Esophagus mucosa (tissue), 1 donor: Measurements from ENCODE around the gene ADAM17. TPM values are rescaled to one million over a fixed set of nuclear protein-coding genes. Genes with fewer than 3 reads are reported as not detected.
A peak's percentile ranks its signal among the peaks of the same experiment; 100 is the strongest.
"Not testable (repeated sequence)": the region's sequence is repeated elsewhere in the genome, so short reads cannot be mapped to it uniquely, and the experiment has no call there.

Experiments used
- ATAC-seq: fragments of 200-7000 bp; cut with Tn5 transposase; one replicate; pipeline ENCODE4 v1.9.1; 2020
- total RNA-seq: library from RNA; stranded (reverse); gene quantifications from one replicate; pipeline ENCODE4 v1.2.4, GENCODE V29; 2023
- donor health status: DM: yes; HTN: yes; CAD: no.

ADAM17 gene
- total RNA-seq, 1 donor from 2014 or later: 27.5 TPM

- ATAC-seq: peak; percentile 95
Measured at GRCh38 chr2:9565436-9566153, 10.0 kb upstream of the ADAM17 start.

GRCh38 chr2:9560628-9561027, 5.0 kb upstream of the ADAM17 start:
- no peak for ATAC-seq

- ATAC-seq: no peak
Measured at GRCh38 chr2:9558948-9559381, 3.3 kb upstream of the ADAM17 start.

- peak; percentile 56 for ATAC-seq
Measured at GRCh38 chr2:9556121-9556743, 602 bp upstream of the ADAM17 start.

- peak; percentile 24 for ATAC-seq
Measured at GRCh38 chr2:9554921-9555296, 721 bp downstream of the ADAM17 start.

- ATAC-seq: peak; percentile 22
Measured at GRCh38 chr2:9552219-9553178, 3.1 kb downstream of the ADAM17 start.

GRCh38 chr2:9550859-9551391, 4.7 kb downstream of the ADAM17 start:
- not testable (repeated sequence) for ATAC-seq

- no peak for ATAC-seq
Measured at GRCh38 chr2:9549420-9549819, 6.2 kb downstream of the ADAM17 start.

GRCh38 chr2:9548506-9548905, 7.1 kb downstream of the ADAM17 start:
- peak; percentile 40 for ATAC-seq

GRCh38 chr2:9547262-9547991, 8.2 kb downstream of the ADAM17 start:
- no peak for ATAC-seq

GRCh38 chr2:9545502-9545901, 10.1 kb downstream of the ADAM17 start:
- ATAC-seq: no peak

- no peak for ATAC-seq
Measured at GRCh38 chr2:9543557-9543956, 12.1 kb downstream of the ADAM17 start.

- no peak for ATAC-seq
Measured at GRCh38 chr2:9539531-9539930, 16.1 kb downstream of the ADAM17 start.

GRCh38 chr2:9538000-9538507, 17.6 kb downstream of the ADAM17 start:
- peak; percentile 43 for ATAC-seq

- ATAC-seq: no peak
Measured at GRCh38 chr2:9536504-9536903, 19.1 kb downstream of the ADAM17 start.

GRCh38 chr2:9535177-9535576, 20.5 kb downstream of the ADAM17 start:
- ATAC-seq: no peak

GRCh38 chr2:9533663-9534062, 22.0 kb downstream of the ADAM17 start:
- no peak for ATAC-seq

GRCh38 chr2:9532421-9532820, 23.2 kb downstream of the ADAM17 start:
- ATAC-seq: no peak

- ATAC-seq: no peak
Measured at GRCh38 chr2:9527995-9528787, 27.4 kb downstream of the ADAM17 start.

- no peak for ATAC-seq
Measured at GRCh38 chr2:9525266-9525665, 30.4 kb downstream of the ADAM17 start.

GRCh38 chr2:9524291-9524690, 31.3 kb downstream of the ADAM17 start:
- no peak for ATAC-seq
